HCT116 (cell line): ENCODE results near the gene ASPHD2. TPM values are rescaled to one million over a fixed set of nuclear protein-coding genes. Genes with fewer than 3 reads are reported as not detected.

Experiments
- ATAC-seq: fragments of 200-7000 bp; cut with Tn5 transposase; 2 replicates; pipeline ENCODE4 v1.9.1; 2020; ENCODE audit warnings: mild to moderate bottlenecking, moderate library complexity
- BruUV-seq: library from RNA; stranded (reverse); fragments of 400-500 nt; replicated peaks from 2 replicates; lab custom pipeline; 2021; lab: Mats Ljungman, UMichigan
- CTCF ChIA-PET: fragments of 300-600 bp; sonication (Branson Sonifier 250); formaldehyde crosslinking; loops from one replicate; lab custom pipeline; 2021; ENCODE audit warnings: antibody characterized with exemption; lab: Charles Lee
- POLR2A ChIA-PET: fragments of 300-600, 350-600 bp; sonication (Branson Sonifier 250); formaldehyde crosslinking; loops from one replicate; lab custom pipeline; 2021; ENCODE audit warnings: antibody characterized with exemption; lab: Charles Lee
- RAD21 ChIA-PET, 2 experiments: fragments of 300-600 bp; sonication (Branson Sonifier 250); formaldehyde crosslinking; loops; one replicate each; lab custom pipeline; 2023; ENCODE audit warnings: low total read pairs in 2 of 2; ENCODE audit not compliant: uncharacterized antibody in 2 of 2, unreplicated experiment in 2 of 2, low non-redundant PET in 1 of 2; lab: Charles Lee
- DNase-seq: peaks from one replicate; pipeline ENCODE4 v3.0.0-alpha.2; 2010; ENCODE audit warnings: low read depth, low spot score
- H2AFZ ChIP-seq: fragments of 200-600 bp; shearing (Covaris generic), sonication (generic); 2 replicates; pipeline ENCODE4 v1.6.1; 2017; ENCODE audit warnings: low read depth, mixed run types, mixed read lengths, antibody characterized with exemption, low read length; ENCODE audit not compliant: poor library complexity, severe bottlenecking
- H3K27ac ChIP-seq: 2 replicates; pipeline ENCODE4 v1.5.1; 2012; ENCODE audit warnings: low read depth, low read length
- H3K27me3 ChIP-seq: fragments of 200-600 bp; sonication (generic); 2 replicates; pipeline ENCODE4 v1.6.1; 2016; ENCODE audit warnings: mixed run types, low read length, mixed read lengths; ENCODE audit not compliant: insufficient read depth
- H3K36me3 ChIP-seq, 2 experiments: fragments of 200-500 bp in 1 of 2; fragments of 200-600 bp in 1 of 2; sonication (Bioruptor generic) in 1 of 2; sonication (generic) in 1 of 2; 2 replicates each; pipeline versions ENCODE4 v1.5.1 to v1.6.1; 2014 to 2016; ENCODE audit warnings: low read length in 2 of 2, inconsistent platforms in 1 of 2, mixed read lengths in 1 of 2, mixed run types in 1 of 2; ENCODE audit not compliant: insufficient read depth in 2 of 2, control insufficient read depth in 1 of 2
- H3K4me1 ChIP-seq, 2 experiments: fragments of 200-600 bp in 1 of 2; sonication (generic) in 1 of 2; 2 replicates each; pipeline versions ENCODE4 v1.5.1 to v1.6.1; 2012 to 2017; ENCODE audit warnings: low read length in 2 of 2, inconsistent platforms in 1 of 2, mild to moderate bottlenecking in 1 of 2, mixed read lengths in 1 of 2, mixed run types in 1 of 2, moderate library complexity in 1 of 2; ENCODE audit not compliant: insufficient read depth in 2 of 2, control insufficient read depth in 1 of 2
- H3K4me2 ChIP-seq: fragments of 200-600 bp; sonication (generic); 2 replicates; pipeline ENCODE4 v1.6.1; 2017; ENCODE audit warnings: mixed run types, low read length, mixed read lengths
- H3K4me3 ChIP-seq, 2 experiments: fragments of 200-600 bp in 1 of 2; sonication (generic) in 1 of 2; replicated peaks in 1 of 2; 2 replicates each; pipeline ENCODE4 v1.5.1; 2011 to 2016; ENCODE audit warnings: low read length in 2 of 2, control low read depth in 1 of 2, low read depth in 1 of 2, mild to moderate bottlenecking in 1 of 2, mixed read lengths in 1 of 2, mixed run types in 1 of 2
- H3K79me2 ChIP-seq: fragments of 200-600 bp; sonication (generic); 2 replicates; pipeline ENCODE4 v1.6.1; 2017; ENCODE audit warnings: mild to moderate bottlenecking, mixed run types, low read length, moderate library complexity, mixed read lengths; ENCODE audit not compliant: insufficient read depth
- H3K9ac ChIP-seq: fragments of 200-600 bp; sonication (generic); 2 replicates; pipeline ENCODE4 v1.6.1; 2016; ENCODE audit warnings: low read length, mixed read lengths
- H3K9me2 ChIP-seq: fragments of 200-600 bp; sonication (generic), shearing (Covaris generic); 2 replicates; pipeline ENCODE4 v1.6.1; 2017; ENCODE audit warnings: mixed run types, mild to moderate bottlenecking, moderate library complexity; ENCODE audit not compliant: insufficient read depth
- H3K9me3 ChIP-seq, 2 experiments: fragments of 200-500 bp in 1 of 2; fragments of 200-600 bp in 1 of 2; sonication (Bioruptor generic) in 1 of 2; sonication (generic) in 1 of 2; 2 replicates each; pipeline ENCODE4 v1.6.1; 2014 to 2017; ENCODE audit warnings: low read length in 2 of 2, mixed read lengths in 2 of 2, inconsistent platforms in 1 of 2, low read depth in 1 of 2, mild to moderate bottlenecking in 1 of 2, mixed run types in 1 of 2, moderate library complexity in 1 of 2; ENCODE audit not compliant: control insufficient read depth in 1 of 2, insufficient read depth in 1 of 2
- H4K20me1 ChIP-seq: fragments of 200-600 bp; sonication (generic), shearing (Covaris generic); 2 replicates; pipeline ENCODE4 v1.6.1; 2017; ENCODE audit warnings: mixed run types, mild to moderate bottlenecking, moderate library complexity; ENCODE audit not compliant: insufficient read depth
- CBX3 ChIP-seq: IDR thresholded peaks from 2 replicates; pipeline ENCODE4 v1.6.1; 2012; ENCODE audit warnings: low read depth
- CEBPB ChIP-seq: IDR thresholded peaks from 2 replicates; pipeline ENCODE4 v1.6.1; 2012; ENCODE audit warnings: low read depth
- EGR1 ChIP-seq: IDR thresholded peaks from 2 replicates; pipeline ENCODE4 v1.6.1; 2012; ENCODE audit warnings: low read depth
- ELF1 ChIP-seq: IDR thresholded peaks from 2 replicates; pipeline ENCODE4 v1.6.1; 2012; ENCODE audit warnings: low read depth, borderline replicate concordance
- EZH2 ChIP-seq: fragments of 200-600 bp; sonication (generic); IDR thresholded peaks from 2 replicates; pipeline ENCODE4 v1.6.1; 2017; ENCODE audit warnings: antibody characterized with exemption, mixed run types
- FOSL1 ChIP-seq: IDR thresholded peaks from 2 replicates; pipeline ENCODE4 v1.6.1; 2012; ENCODE audit warnings: low read depth
- JUND ChIP-seq: IDR thresholded peaks from 2 replicates; pipeline ENCODE4 v1.6.1; 2012
- POLR2A ChIP-seq: IDR thresholded peaks from 2 replicates; pipeline ENCODE4 v1.7.0; 2011; ENCODE audit warnings: borderline replicate concordance; ENCODE audit not compliant: insufficient read depth, insufficient read length; ENCODE audit errors: extremely low read depth
- POLR2AphosphoS5 ChIP-seq: IDR thresholded peaks from 2 replicates; pipeline ENCODE4 v1.6.1; 2011; ENCODE audit warnings: mild to moderate bottlenecking, low read depth, low read length, moderate library complexity
- RAD21 ChIP-seq: IDR thresholded peaks from 2 replicates; pipeline ENCODE4 v1.6.1; 2012; ENCODE audit warnings: low read depth, mild to moderate bottlenecking
- SIN3A ChIP-seq: IDR thresholded peaks from 2 replicates; pipeline ENCODE4 v1.6.1; 2012; ENCODE audit warnings: low read depth
- SP1 ChIP-seq: IDR thresholded peaks from 2 replicates; pipeline ENCODE4 v1.6.1; 2012; ENCODE audit warnings: low read depth
- SRF ChIP-seq: IDR thresholded peaks from 2 replicates; pipeline ENCODE4 v1.6.1; 2012; ENCODE audit warnings: low read depth
- TCF7L2 ChIP-seq: IDR thresholded peaks from 2 replicates; pipeline ENCODE4 v1.7.0; 2011; ENCODE audit warnings: borderline replicate concordance, inconsistent platforms; ENCODE audit not compliant: insufficient read depth, insufficient read length; ENCODE audit errors: extremely low read depth
- YY1 ChIP-seq: IDR thresholded peaks from 2 replicates; pipeline ENCODE4 v1.6.1; 2011; ENCODE audit warnings: low read length, low read depth, moderate library complexity, mild to moderate bottlenecking; ENCODE audit not compliant: insufficient replicate concordance; ENCODE audit errors: extremely low read depth
- ZFX ChIP-seq: fragments of 450-650 bp; IDR thresholded peaks from 2 replicates; pipeline ENCODE4 v1.6.1; 2017
- intact Hi-C: fragments of 100-400 bp; cut with micrococcal nuclease; formaldehyde crosslinking; loops from 2 replicates; pipeline ENCODE4 v1.10.0; 2022
- total RNA-seq: library from RNA; stranded (reverse); gene quantifications from one replicate; pipeline ENCODE4 v1.2.1, GENCODE V29; 2021; ENCODE audit not compliant: unreplicated experiment
- TF ChIP-seq, protein P1 (sequence below): IDR thresholded peaks from 2 replicates; pipeline ENCODE4 v1.6.1; 2012
- TF ChIP-seq, protein P2 (sequence below), 3 experiments: fragments of 200-600 bp in 1 of 3; sonication (generic) in 1 of 3; IDR thresholded peaks in 2 of 3; conservative IDR thresholded peaks in 1 of 3; 2 replicates each; pipeline ENCODE4 v1.5.1; 2012 to 2017; ENCODE audit warnings: low read depth in 2 of 3, low read length in 2 of 3, antibody characterized with exemption in 1 of 3, borderline replicate concordance in 1 of 3, control low read depth in 1 of 3, mild to moderate bottlenecking in 1 of 3, mixed read lengths in 1 of 3, mixed run types in 1 of 3, moderate library complexity in 1 of 3; ENCODE audit not compliant: insufficient read depth in 1 of 3
- TF ChIP-seq, protein P3 (sequence below): IDR thresholded peaks from 2 replicates; pipeline ENCODE4 v1.6.1; 2011; ENCODE audit warnings: mild to moderate bottlenecking, low read length, moderate library complexity; ENCODE audit not compliant: insufficient replicate concordance; ENCODE audit errors: extremely low read depth
- TF ChIP-seq, protein P4 (sequence below): IDR thresholded peaks from 2 replicates; pipeline ENCODE4 v1.6.1; 2012; ENCODE audit warnings: low read depth

ASPHD2 gene
- total RNA-seq, 1 experiment from 2014 or later: 4.1 TPM

DNA sequence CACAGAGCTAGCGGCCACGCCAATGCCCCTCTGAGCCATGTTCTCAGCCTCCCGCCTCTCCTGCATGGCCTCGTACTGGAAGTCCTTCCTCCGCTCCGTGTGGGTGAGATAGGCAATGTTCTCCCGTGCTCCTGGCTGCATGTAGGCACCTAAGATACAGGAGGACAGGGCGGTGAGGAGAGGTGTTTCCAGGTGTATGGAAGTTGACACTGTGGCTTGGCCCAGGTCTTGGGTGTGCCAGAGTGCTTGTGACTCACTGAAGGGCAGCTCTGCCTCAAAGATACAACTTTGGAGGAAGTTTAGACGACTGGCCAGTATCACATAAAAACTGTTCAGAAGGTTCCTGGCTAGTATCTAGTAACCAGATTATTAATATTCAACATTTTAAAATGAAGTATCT lies 63.2 kb downstream of the ASPHD2 start:
- Histone ChIP-seq H3K27me3 (no peaks in the 10 kb centered on the region), H3K9me3 (no peaks in the 10 kb centered on the region), H3K9me2 (no peaks in the 10 kb centered on the region), H3K79me2 (peaks cover 14% of the 10 kb centered on the region), H3K4me2 (no peak overlapping the region), H4K20me1 (no peaks in the 10 kb centered on the region), H3K36me3 (peaks cover 67 to 72% of the 10 kb centered on the region in 2 experiments), H3K4me1 (no peaks in the 10 kb centered on the region), H2AFZ (no peak overlapping the region), H3K9ac (no peak overlapping the region), H3K4me3 (no peak overlapping the region), H3K27ac (no peak overlapping the region)
- intact Hi-C loops: no loop called here
- DNase-seq (no peak), ATAC-seq (no peak)
- RAD21 ChIA-PET: no interaction called here
- CTCF ChIA-PET: no interaction called here
- POLR2A ChIA-PET: no interaction called here
- BruUV-seq: no TSS peak
- TF ChIP-seq CEBPB (no peak), ELF1 (no peak), RAD21 (no peak), EZH2 (no peak), YY1 (no peak), POLR2A (no peak), SRF (no peak), FOSL1 (no peak), POLR2AphosphoS5 (no peak), CBX3 (no peak), JUND (no peak), ZFX (no peak), TCF7L2 (no peak), SP1 (no peak), EGR1 (no peak), SIN3A (no peak)
- TF ChIP-seq, protein P1, sequence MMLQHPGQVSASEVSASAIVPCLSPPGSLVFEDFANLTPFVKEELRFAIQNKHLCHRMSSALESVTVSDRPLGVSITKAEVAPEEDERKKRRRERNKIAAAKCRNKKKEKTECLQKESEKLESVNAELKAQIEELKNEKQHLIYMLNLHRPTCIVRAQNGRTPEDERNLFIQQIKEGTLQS: no peak
- TF ChIP-seq, protein P2, sequence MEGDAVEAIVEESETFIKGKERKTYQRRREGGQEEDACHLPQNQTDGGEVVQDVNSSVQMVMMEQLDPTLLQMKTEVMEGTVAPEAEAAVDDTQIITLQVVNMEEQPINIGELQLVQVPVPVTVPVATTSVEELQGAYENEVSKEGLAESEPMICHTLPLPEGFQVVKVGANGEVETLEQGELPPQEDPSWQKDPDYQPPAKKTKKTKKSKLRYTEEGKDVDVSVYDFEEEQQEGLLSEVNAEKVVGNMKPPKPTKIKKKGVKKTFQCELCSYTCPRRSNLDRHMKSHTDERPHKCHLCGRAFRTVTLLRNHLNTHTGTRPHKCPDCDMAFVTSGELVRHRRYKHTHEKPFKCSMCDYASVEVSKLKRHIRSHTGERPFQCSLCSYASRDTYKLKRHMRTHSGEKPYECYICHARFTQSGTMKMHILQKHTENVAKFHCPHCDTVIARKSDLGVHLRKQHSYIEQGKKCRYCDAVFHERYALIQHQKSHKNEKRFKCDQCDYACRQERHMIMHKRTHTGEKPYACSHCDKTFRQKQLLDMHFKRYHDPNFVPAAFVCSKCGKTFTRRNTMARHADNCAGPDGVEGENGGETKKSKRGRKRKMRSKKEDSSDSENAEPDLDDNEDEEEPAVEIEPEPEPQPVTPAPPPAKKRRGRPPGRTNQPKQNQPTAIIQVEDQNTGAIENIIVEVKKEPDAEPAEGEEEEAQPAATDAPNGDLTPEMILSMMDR (IDR thresholded peaks at IDR 0.05 in 2 of 3, conservative IDR thresholded peaks at IDR 0.05 in 1 of 3; ENCODE audit: borderline replicate concordance in 1 of 3, insufficient read depth in 1 of 3, low read depth in 2 of 3, low read length in 2 of 3): no peak
- TF ChIP-seq, protein P3, sequence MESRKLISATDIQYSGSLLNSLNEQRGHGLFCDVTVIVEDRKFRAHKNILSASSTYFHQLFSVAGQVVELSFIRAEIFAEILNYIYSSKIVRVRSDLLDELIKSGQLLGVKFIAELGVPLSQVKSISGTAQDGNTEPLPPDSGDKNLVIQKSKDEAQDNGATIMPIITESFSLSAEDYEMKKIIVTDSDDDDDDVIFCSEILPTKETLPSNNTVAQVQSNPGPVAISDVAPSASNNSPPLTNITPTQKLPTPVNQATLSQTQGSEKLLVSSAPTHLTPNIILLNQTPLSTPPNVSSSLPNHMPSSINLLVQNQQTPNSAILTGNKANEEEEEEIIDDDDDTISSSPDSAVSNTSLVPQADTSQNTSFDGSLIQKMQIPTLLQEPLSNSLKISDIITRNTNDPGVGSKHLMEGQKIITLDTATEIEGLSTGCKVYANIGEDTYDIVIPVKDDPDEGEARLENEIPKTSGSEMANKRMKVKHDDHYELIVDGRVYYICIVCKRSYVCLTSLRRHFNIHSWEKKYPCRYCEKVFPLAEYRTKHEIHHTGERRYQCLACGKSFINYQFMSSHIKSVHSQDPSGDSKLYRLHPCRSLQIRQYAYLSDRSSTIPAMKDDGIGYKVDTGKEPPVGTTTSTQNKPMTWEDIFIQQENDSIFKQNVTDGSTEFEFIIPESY: no peak
- TF ChIP-seq, protein P4, sequence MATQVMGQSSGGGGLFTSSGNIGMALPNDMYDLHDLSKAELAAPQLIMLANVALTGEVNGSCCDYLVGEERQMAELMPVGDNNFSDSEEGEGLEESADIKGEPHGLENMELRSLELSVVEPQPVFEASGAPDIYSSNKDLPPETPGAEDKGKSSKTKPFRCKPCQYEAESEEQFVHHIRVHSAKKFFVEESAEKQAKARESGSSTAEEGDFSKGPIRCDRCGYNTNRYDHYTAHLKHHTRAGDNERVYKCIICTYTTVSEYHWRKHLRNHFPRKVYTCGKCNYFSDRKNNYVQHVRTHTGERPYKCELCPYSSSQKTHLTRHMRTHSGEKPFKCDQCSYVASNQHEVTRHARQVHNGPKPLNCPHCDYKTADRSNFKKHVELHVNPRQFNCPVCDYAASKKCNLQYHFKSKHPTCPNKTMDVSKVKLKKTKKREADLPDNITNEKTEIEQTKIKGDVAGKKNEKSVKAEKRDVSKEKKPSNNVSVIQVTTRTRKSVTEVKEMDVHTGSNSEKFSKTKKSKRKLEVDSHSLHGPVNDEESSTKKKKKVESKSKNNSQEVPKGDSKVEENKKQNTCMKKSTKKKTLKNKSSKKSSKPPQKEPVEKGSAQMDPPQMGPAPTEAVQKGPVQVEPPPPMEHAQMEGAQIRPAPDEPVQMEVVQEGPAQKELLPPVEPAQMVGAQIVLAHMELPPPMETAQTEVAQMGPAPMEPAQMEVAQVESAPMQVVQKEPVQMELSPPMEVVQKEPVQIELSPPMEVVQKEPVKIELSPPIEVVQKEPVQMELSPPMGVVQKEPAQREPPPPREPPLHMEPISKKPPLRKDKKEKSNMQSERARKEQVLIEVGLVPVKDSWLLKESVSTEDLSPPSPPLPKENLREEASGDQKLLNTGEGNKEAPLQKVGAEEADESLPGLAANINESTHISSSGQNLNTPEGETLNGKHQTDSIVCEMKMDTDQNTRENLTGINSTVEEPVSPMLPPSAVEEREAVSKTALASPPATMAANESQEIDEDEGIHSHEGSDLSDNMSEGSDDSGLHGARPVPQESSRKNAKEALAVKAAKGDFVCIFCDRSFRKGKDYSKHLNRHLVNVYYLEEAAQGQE: no peak
